NOMO-1 treated with DMSO at 0.1 percent for 48 hours (cell line): ENCODE measurements around the gene LHPP.
A peak's percentile ranks its signal among the peaks of the same experiment; 100 is the strongest.

Experiments used
- DNase-seq: peaks from one replicate; lab custom pipeline; 2025; ENCODE audit not compliant: unreplicated experiment; lab: John Stamatoyannopoulos, UW

LHPP gene

DNA sequence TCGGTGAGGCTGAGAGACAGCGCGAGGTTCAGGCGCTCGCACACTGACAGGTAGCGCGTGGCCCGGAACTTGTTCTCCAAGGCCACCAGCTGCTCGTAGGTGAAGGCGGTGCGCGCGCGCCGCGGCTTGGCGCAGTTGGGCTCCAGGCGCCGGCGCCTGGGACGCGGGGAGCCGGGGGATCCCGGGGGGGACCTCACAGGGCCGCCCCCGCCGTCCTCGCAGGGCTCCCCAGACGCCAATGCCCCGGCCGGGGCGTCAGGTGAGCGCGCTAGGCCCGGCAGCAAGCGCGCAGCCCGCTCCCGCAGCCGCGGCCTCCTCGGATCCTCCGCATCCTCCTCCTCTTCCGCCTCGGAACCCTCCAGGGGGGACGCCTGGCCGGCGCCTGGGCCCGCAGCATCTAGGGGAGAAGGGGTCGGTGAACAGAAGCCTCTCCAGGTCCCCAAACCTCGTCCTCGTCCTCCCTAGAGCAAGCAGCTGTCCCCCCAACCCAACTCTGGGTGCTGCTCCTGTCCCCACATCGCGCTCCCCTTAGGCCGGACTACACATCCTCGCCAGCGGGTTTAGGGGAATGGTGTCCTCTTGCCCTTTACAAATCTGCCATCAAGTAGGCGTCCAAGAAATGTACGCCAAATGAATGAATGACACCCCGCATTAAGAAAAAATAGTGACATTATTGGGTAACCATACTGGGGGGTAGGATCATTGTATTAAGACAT lies 13.7 kb upstream of the LHPP start:
- no peak for DNase-seq

DNA sequence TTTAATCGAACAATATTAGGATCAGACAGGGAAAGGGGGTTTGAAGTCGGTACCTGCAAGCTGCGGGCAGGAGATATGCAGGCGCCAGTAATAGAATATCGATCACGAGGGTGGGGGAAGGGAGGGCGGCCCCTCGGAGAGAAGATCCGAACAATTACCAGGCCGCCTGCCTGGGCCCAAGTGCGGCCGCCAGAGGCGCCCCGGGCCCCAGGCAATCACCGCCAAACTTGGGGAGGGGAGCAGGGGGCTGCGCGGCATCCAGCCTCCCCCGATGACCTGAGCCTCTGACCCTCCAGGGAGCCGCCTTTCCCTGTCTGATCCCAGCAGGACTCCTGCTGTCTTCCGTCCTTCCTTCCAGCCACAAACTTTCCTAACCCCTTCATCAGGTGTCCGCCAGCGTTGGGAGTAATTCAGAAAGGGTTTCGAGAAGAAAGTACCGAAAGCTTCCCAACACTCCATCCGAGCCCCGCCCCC lies 12.9 kb upstream of the LHPP start:
- DNase-seq = no peak

DNA sequence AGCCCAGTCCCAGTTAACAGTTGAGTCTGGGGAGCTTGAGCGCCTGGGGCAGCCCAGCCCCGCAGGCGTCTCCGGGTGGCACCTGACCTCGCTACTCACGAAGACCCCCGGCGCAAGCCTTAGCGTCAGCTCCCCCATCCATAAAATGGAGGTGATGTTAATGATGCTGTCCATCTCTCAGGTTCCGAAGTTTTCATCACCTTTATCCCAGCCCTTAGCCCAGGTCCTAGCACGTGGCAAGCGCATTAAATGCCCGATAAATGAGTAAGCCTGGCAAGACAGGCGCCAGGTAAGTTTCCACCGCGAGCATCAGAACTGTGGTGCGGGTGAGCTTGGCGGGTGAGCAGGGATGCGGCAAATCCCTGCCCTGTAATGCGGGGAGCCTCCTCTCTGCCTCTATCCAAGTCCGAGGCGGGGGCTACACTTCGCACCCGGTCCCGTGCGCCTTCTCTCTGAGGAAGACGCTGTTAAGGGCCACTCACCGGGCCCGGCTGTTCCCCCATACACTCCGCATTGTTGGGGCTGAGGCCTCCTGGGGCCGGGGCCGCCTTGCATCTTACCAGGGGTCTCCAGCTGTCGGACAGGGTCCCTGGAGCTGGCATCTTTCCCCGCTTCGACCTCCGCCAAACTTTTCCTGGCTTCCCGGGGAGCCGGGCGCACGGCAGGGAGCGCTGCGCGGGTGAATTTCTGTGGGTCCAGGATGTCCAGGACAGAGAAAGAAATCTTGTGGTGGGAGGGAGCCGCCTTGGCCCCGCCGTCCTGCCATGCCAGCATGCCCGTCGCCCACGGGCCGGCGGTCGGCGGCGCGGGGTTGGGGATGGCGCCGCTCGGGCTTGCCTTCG lies 12.2 kb upstream of the LHPP start:
- DNase-seq = no peak

DNA sequence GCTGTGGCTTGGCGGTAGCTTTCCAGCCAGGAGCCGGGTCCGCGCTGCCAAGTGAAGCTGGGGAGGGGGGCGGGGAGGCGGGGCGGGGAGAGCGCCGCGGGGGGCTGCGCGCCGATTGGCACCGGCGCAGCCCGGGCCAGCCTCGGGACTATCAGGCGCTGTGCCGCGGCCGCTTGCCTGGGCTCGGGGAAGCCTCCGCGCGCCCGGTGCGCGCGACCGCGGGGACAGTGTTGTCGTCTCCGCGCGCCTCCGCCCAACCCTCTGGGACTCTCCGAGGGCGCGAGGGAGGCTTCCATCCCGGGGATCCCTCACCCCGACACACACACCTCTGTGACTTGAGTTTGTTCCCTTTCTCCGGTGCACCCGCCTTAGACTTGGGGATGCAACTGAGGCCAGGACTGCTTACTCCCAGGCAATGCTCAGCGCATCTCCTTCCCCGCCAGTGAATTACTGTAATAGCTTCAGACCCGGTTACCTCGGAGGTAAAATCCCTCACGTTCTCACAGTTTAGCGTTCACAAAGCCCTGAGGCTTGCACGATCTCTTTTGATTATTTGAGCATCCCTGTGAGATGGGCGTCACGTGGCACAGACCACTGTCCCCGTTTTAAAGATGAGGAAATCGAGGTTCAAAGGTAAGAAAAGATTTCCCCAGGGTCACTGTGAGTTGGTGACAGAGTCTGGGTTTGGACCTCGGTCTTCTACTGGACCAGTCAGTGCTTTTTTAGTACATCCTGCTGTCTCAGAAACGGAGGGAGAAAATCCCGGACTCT lies 11.4 kb upstream of the LHPP start, which contains the start of gene NKX1-2:
NKX1-2 (minus strand) TSS at position 24 of the 771 bp plus-strand sequence. CDS start 92 bp downstream, outside the sequence.
- DNase-seq = no peak

DNA sequence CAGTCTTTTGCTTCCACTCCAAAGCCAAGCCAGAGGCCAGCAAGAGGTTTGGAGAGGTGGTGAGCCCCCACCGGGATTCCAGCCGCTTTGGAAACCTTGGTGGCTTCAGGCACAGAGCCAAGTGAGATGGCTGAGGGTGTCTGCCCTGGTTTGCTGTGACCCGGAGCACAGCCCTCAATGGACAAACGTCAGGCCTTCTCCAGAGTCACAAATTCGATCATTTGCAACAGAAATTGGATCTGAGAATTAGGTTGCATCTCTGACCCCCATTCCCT lies 10.9 kb upstream of the LHPP start:
- DNase-seq = no peak

DNA sequence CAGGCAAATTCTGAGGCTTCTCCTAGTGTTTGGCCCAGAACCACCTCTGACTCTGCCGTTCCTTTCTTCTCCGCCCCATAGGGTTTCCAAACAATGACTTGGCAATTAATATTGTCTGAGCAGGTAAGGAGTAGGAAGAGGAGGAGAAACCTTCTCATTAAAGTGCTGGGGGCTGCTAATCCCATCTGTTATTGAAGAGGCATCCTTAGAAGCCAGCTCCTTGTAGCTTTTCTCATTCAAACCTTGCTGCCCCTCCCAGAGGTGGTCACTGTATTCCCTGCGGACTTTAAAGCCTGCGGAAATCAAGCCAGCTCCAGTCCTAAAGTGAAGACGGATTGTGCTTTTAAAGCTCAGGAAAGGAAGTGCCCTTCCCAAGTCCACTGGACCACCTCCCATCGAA lies 10.3 kb upstream of the LHPP start:
- no peak for DNase-seq

DNA sequence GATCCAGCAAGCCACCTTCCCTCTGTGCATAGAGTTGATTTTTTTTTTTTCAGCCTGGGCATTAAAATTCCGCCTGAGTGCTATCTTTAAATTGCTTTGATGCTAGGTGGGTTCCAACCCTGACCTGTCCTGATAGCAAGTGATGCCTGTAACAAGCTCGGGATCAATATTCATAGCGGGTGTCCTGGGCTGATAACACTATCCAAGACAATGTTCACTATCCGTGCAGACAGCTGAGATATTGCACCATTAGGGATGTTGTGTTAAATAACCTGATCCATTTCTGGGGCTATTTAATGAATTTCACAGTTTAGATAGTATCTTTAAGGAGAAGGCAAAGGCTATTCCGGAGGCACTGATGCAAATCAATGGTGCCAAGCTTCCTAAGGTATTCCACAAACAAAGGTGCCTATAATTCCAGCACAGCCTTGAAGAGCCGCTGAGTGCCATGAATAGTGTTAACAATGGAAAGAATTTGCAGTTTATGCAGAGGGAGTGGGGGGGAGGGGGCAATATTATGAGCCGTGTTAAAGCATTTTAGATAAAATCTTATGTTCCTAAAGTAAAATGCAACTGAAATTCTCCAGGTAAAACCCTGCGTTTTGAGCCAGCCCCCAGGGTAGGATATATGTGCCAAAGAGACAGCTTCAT lies 7.5 kb upstream of the LHPP start:
- DNase-seq = no peak

DNA sequence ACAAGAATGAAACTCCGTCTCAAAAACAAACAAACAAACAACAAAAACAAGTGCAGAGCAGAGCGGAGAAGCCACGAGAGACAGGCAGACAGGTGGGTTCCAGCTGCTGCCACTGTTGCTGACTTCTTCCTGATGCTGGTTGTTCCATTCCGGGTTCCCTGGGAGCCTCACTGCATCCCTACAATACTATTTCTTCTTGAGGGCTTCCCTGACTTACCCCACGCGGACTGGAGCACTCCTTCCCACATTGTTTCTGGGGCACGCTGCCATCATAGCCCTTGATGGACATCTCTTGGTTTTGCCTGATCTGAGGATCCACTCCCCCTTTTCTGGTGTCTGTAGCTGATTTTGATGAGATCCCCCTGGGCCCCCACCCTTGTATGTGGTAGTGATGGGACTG lies 6.2 kb upstream of the LHPP start:
- no peak for DNase-seq

DNA sequence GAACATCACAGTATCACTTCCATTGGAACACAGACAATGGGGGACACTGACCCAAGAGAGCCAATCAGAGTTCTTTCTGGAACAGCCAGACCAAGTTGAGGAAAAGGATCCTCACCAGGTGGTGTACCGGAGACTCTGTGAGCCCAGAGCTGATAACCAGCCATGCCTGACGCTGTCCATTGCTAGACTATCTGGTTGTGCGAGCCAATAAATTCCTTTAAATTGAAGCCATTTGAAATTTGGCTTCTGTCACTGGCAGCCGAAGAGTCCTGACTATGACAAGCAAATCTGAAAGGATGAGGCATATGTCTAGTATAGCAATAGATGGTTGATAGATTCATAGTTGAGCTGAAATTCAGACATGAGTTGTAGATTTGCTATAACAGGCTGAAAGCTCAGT lies 3.1 kb upstream of the LHPP start:
- DNase-seq = no peak

DNA sequence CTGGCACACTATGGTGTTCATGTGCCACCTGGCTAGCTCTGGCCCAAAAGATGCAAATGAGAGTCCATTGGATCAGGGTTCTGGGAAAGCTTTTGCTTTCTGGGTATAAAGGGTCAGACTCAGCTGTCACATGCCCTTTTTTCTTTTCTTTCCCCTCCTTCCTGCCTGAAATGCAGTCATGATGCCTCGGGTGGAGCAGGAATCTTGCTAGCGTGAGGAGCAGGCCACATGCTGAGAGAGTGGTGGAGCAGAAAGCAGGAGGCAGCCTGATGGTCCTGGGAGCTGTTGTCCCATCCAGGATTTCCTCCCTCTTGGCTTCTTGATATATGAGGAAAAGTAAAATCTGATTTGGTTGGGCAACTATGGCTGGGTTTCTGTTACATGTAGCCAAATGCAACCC lies 2.7 kb upstream of the LHPP start:
- DNase-seq = no peak

DNA sequence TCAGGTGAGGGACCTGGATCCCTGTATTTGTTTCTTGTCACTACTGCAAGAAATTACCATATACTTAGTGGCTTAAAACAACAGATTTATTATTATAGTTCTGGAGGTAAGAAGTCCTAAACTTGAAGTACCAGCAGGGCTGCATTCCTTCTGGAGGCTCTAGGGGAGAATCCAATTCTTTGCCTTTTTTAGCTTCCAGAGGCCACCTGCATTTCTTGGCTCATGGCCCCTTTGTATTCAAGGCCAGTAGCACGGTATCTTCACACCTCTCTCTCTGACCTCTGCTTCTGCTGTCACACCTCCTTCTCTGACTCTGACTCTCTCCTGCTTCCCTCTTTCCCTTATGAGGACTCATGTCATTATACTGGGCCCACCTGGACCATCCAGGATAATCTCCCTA lies 2.2 kb upstream of the LHPP start:
- no peak for DNase-seq

DNA sequence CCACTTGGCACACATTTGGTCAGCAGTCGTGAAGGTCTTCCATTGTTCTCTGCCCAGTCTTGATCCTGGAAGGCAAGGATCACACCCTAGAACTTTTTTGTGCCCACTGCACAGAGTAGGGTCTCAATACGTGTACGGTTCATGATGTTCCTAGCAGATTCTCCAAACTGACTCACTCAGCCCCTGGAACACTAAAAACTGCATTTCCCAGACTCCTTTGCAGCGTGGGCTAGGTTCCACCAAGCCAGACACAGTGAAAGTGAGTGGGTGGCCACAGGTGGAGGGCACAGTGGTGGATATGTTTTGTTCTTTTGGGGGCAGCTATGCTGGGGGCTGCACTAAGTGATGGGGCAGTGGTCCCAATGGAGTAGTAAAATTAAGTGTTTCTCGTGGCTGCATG lies 1.5 kb upstream of the LHPP start:
- no peak for DNase-seq

DNA sequence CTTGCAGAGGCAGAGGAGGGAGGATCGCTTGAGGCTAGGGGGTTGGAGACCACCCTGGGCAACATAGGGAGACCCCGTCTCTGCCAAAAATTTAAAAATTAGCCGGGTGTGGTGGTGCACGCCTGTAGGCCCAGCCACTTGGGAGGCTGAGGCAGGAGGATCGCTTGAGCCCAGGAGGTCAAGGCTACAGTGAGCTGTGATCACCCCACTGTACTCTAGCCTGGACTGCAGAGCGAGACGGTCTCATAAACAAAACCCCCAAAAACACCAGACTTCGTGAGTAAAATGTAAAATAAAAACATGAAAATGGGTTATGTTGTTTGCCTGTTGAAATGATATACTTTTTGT lies 699 bp downstream of the LHPP start:
- no peak for DNase-seq

DNA sequence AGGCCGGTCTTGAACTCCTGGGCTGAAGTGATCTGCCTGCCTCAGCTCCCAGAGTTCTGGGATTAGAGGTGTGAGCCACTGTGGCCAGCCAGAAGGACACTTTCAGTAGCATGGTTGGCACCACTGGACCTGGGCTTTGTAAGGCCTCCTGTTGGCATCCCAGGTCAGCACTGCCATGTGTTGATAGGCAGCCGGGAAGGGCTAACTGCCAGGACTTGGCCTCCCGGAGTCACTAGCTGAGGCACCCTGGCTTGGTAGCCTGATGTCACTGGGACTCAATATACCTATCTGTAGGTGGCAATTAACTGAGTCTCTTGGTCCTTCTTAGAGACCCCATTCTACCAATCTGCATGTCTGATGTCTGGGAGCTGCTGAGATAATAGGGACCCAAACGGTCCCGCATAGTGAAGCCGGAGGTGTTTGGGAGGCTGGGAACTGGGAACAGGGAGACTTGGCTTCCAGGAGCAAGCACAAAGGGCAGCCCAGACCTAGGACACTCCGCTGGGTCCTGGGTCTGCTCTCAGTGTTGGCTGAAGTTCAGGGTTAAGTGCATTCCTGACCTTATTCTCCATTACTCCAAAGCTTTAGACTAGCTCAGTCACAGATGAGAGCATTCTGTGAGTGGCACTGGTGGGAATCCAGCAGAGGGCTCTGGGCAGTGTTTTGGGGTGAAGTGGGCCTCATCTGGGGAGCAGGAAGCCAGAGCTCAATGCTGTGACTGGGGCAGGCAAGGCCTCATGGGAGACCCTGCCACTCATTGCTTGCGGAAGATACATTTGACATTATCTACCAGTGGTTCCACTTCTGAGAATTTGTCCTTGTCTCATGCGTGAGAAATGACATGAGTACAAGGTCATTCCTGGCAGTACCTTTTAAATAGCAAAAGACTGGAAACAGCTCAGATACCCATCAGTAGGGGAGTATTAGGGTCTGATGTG lies 2.7 kb downstream of the LHPP start:
- DNase-seq = no peak

DNA sequence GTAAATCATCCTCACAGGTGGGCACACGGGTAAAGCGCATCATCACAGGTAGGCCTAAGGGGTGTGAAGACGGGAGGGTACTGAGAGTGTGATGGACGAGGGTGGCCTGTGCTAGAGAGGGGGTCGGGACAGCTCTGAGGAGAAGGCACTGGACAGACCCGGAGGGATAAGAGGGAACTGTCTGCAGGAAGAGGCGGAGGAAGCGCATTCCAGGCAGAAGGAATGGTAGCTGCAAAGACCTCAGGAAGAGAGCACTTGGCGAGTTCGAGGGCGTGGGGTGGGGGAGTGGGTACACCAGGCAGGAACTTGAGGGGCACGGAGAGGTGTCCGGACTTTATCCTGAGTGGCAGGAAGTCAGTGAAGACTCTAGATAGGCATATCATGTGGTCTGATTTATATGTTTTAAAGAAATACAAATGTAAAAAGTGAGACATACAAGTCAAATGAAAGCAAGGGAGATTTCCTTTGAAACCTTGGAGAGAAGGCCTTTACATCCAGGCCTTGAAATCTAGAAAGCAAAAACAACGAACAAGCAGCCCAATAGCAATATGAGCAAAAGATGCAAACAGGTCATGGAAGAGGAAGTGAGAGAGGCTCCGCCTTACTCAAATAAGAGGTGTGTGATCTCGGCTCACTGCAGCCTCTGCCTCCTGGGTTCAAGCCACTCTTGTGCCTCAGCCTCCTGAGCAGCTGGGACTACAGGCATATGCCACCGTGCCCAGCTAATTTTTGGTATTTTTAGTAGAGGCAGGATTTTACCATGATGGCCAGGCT lies 3.6 kb downstream of the LHPP start:
- peak; percentile 57 for DNase-seq

DNA sequence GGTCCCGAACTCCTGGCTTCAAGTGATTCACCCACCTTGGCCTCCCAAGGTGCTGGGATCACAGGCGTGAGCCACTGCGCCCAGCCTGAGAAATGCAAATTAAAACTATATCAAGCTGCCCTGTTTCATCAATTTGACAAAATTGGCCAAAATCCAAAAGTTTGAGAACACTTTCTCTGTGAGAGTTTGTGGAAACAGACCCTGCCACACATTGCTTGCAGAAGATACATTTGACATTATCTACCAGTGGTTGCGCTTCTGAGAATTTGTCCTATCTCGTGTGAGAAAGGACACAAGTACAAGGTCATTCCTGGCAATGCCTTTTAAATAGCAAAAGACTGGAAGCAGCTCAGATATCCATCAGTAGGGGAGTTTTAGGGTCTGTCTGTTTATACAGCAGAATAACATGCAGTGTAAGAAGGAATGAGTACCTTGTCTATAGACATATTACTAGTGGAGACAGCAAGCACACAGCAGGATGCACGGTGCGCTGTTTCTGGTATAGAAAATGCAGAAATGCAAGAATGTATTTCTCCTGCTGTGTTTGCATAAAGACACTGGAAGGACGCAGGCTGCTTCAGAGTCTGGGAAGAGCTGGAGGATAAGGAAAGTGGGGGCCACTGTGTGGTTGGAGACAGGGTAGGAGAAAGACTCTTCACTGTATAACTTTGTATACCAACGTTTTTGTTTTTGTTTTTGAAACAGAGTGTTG lies 4.3 kb downstream of the LHPP start:
- DNase-seq = no peak

DNA sequence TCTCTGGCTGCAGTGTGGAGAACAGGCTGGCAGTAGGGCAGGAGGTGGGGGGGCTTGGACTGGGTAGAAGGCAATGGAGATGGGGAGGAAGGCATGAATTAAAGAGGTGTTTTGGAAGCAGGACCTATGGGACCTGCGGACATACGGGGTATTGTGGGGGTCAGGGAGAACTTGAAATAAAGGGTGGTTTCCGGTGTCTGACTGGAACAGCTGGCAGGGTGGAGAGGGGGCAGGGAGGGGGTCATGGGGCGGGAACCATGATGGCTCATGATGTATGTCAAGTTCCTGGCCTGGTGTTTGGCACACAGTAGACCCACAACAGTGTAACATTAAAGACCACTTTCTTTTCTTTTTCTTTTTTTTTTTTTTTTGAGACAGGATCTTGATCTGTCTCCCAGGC lies 5.5 kb downstream of the LHPP start:
- no peak for DNase-seq

DNA sequence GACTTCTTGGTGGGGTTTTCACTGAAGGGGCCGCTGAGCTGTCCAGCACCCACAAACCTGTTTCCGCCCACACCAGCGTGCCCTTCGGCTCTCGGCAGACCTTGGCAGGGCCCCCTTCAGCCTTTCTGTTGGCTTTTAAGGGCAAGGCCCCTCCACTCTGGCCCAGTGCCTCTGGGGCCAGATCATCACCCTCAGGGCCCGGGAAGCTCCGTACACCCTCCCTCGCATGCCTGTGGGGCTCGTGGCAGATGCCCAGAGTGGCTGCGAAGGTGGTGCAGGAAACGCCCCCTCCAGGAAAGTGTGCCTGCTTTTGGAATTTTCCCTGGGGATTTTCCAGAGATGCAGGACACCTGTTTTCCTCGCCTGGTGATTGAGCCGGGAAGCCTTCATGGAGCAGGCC lies 7.0 kb downstream of the LHPP start:
- DNase-seq = no peak

DNA sequence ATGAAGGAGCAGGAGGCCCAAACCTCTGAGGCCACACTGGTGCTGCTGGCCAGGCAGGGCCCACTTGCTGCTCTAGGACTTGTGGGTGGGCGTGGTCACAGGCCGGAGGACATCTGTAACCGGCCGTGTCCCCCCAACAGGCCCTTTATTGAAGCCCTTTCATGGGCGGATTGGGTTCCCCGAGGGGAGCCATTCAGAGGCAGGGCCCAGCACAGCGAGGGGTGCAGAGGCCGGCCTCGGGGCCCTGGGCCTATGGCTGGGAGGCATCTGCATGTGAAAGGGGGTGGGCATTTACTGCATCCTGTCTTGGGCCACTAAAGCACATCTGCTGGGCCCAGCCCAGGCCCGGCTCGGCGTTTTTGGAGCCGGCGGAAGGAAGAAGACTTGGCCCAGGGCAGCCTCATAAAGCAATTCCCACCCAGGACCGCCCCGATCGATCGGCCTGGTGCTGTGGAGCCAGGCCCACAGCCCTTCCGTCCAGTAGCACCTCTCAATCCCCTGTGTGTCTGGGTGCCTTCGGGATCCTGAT lies 8.4 kb downstream of the LHPP start:
- DNase-seq = no peak
